Activated T-cell treated with anti-CD3 and anti-CD28 coated beads, Interleukin-2, amount 50 U/mL, for 4 hours (primary cell): ENCODE data around the gene FAM43A. TPM values are rescaled to one million over a fixed set of nuclear protein-coding genes. Genes with fewer than 3 reads are reported as not detected.
A peak's percentile ranks its signal among the peaks of the same experiment; 100 is the strongest.

Experiments used
- ATAC-seq, 2 donors: fragments of 200-7000 bp; cut with Tn5 transposase; one replicate each; pipeline ENCODE4 v1.10.0; 2021
- DNase-seq: peaks from one replicate; pipeline ENCODE4 v3.0.0-alpha.2; 2020
- H3K27me3 Mint-ChIP-seq: one replicate; pipeline ENCODE4 v1.8.0; 2021; ENCODE audit warnings: low read depth, mixed read lengths
- H3K36me3 Mint-ChIP-seq: one replicate; pipeline ENCODE4 v1.8.0; 2022; ENCODE audit warnings: mixed read lengths; ENCODE audit not compliant: insufficient read depth
- H3K4me1 Mint-ChIP-seq: one replicate; pipeline ENCODE4 v1.8.0; 2021; ENCODE audit warnings: low read depth, mixed read lengths
- H3K4me3 Mint-ChIP-seq: one replicate; pipeline ENCODE4 v1.8.0; 2021; ENCODE audit warnings: mild to moderate bottlenecking, moderate library complexity, mixed read lengths
- H3K9me3 Mint-ChIP-seq: one replicate; pipeline ENCODE4 v1.8.0; 2021; ENCODE audit warnings: mixed read lengths
- total RNA-seq, 3 donors: library from RNA; stranded (reverse); gene quantifications; one replicate each; pipeline ENCODE4 v1.2.1, GENCODE V29; 2021

FAM43A gene
- total RNA-seq, 3 donors from 2014 or later = 9.9 to 27.8 (median 19.8) TPM

GRCh38 chr3:194686414-194686815 lies 732 bp downstream of the FAM43A start:
- Mint-ChIP-seq H3K27me3 (peaks cover 20% of the 10 kb centered on the region), H3K4me3 (peak overlapping the region; percentile 95), H3K36me3 (peaks cover 5% of the 10 kb centered on the region), H3K4me1 (peaks cover 66% of the 10 kb centered on the region), H3K9me3 (no peaks in the 10 kb centered on the region)
- ATAC-seq (no peak), DNase-seq (no peak)

DNA sequence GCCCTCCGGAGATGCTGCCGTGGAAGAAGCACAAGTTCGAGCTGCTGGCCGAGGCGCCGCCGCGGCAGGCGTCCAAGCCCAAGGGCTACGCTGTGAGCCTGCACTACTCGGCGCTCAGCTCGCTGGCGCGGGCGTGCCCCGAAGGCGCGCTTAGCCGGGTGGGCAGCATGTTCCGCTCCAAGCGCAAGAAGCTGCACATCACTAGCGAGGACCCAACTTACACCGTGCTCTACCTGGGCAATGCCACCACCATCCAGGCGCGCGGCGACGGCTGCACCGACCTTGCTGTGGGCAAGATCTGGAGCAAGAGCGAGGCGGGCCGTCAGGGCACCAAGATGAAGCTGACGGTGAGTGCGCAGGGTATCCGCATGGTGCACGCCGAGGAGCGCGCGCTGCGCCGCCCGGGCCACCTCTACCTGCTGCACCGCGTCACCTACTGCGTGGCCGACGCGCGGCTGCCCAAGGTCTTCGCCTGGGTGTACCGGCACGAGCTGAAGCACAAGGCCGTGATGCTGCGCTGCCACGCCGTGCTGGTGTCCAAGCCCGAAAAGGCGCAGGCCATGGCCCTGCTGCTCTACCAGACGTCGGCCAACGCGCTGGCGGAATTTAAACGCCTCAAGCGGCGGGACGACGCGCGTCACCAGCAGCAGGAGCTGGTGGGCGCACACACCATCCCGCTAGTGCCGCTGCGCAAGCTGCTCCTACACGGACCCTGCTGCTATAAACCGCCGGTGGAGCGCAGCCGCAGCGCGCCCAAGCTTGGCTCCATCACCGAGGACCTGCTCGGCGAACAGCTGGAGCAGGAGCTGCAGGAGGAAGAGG lies 1.3 kb downstream of the FAM43A start:
- peaks cover 66% of the 10 kb centered on the region for H3K4me1 Mint-ChIP-seq
- H3K27me3 Mint-ChIP-seq = peaks cover 21% of the 10 kb centered on the region
- no peaks in the 10 kb centered on the region for H3K9me3 Mint-ChIP-seq
- DNase-seq (peak; percentile 20), ATAC-seq (peak; percentile 13 to 18)
- H3K36me3 Mint-ChIP-seq = peaks cover 5% of the 10 kb centered on the region
- peak overlapping the region; percentile 95 for H3K4me3 Mint-ChIP-seq

DNA sequence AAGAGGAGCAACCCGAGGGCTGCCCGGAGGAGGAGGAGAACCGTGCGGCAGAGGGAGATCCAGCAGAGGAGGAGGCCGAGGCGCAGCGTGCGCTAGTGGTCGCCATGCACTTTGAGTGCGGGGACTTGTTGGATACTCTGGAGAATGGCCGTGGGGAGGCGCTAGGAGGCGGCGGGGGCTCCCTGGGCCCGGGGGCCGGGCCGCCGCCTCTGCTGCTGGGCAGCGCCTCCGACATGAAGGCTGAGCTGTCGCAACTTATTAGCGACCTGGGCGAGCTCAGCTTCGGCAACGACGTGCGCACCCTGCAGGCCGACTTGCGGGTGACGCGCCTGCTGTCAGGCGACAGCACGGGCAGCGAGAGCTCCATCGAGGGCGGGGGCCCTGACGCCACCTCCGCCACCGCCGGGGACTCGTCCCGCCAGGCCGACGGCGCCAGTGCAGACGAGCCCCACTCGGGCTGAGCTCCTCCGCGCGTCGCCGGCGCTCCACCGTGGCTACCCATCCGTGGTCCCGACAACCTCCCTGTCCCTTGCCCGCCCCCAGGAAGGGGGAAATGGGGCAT lies 2.0 kb downstream of the FAM43A start:
- Mint-ChIP-seq H3K4me1 (peaks cover 59% of the 10 kb centered on the region), H3K27me3 (peaks cover 21% of the 10 kb centered on the region), H3K4me3 (peak overlapping the region; percentile 95), H3K9me3 (no peaks in the 10 kb centered on the region), H3K36me3 (peaks cover 5% of the 10 kb centered on the region)
- peak; percentile 72 for DNase-seq
- peak; percentile 67 to 74 for ATAC-seq

GRCh38 chr3:194688200-194688740 lies 2.6 kb downstream of the FAM43A start:
- Mint-ChIP-seq H3K4me1 (peaks cover 57% of the 10 kb centered on the region), H3K27me3 (peaks cover 21% of the 10 kb centered on the region), H3K9me3 (no peaks in the 10 kb centered on the region), H3K36me3 (peaks cover 5% of the 10 kb centered on the region), H3K4me3 (peak overlapping the region; percentile 95)
- DNase-seq = no peak
- ATAC-seq = peak in 1 of 2 donors; percentile 1

GRCh38 chr3:194688946-194689345 lies 3.3 kb downstream of the FAM43A start:
- Mint-ChIP-seq H3K27me3 (peaks cover 21% of the 10 kb centered on the region), H3K9me3 (no peaks in the 10 kb centered on the region), H3K4me3 (peak overlapping the region; percentile 95), H3K4me1 (peaks cover 54% of the 10 kb centered on the region), H3K36me3 (peaks cover 5% of the 10 kb centered on the region)
- ATAC-seq (no peak), DNase-seq (no peak)

- H3K4me3 Mint-ChIP-seq = peak overlapping the region; percentile 95
- H3K9me3 Mint-ChIP-seq = no peaks in the 10 kb centered on the region
- H3K36me3 Mint-ChIP-seq = peaks cover 5% of the 10 kb centered on the region
- peaks cover 49% of the 10 kb centered on the region for H3K4me1 Mint-ChIP-seq
- DNase-seq (no peak), ATAC-seq (no peak)
- peaks cover 19% of the 10 kb centered on the region for H3K27me3 Mint-ChIP-seq
These were observed 3.8 kb downstream of the FAM43A start for GRCh38 chr3:194689493-194689944.

- no peaks in the 10 kb centered on the region for H3K9me3 Mint-ChIP-seq
- peaks cover 37% of the 10 kb centered on the region for H3K4me1 Mint-ChIP-seq
- H3K27me3 Mint-ChIP-seq = peaks cover 18% of the 10 kb centered on the region
- no peak for ATAC-seq
- no peak overlapping the region for H3K4me3 Mint-ChIP-seq
- H3K36me3 Mint-ChIP-seq = peaks cover 5% of the 10 kb centered on the region
- no peak for DNase-seq
These were observed 5.1 kb downstream of the FAM43A start for GRCh38 chr3:194690501-194691372.

GRCh38 chr3:194691481-194692283 lies 6.0 kb downstream of the FAM43A start:
- Mint-ChIP-seq H3K4me3 (no peak overlapping the region), H3K27me3 (peaks cover 15% of the 10 kb centered on the region), H3K9me3 (no peaks in the 10 kb centered on the region), H3K4me1 (peaks cover 35% of the 10 kb centered on the region), H3K36me3 (peaks cover 5% of the 10 kb centered on the region)
- ATAC-seq (no peak), DNase-seq (no peak)

DNA sequence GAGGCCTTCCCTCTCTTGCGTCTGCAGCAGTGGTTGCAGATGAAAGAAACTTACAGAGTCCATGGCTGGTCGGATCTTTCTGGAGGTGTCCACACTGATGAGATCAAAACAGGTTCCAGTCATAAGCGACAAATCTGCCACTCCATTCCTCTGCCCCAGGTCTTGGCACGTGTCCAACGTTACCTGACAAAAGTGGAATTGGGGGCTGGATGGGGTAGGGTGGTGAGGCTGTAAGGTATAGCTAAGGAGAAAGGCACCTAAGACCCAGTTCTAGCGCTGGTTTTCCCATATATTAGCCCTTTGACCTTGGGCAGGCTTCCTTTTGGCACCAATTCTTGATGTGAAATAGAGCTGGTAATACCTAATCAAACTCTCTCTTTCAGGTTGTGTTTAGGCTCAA lies 11.0 kb downstream of the FAM43A start:
- ATAC-seq (no peak), DNase-seq (no peak)
- H3K27me3 Mint-ChIP-seq = peaks cover 2% of the 10 kb centered on the region
- H3K36me3 Mint-ChIP-seq = no peaks in the 10 kb centered on the region
- H3K4me1 Mint-ChIP-seq = peaks cover 5% of the 10 kb centered on the region
- peaks cover 10% of the 10 kb centered on the region for H3K9me3 Mint-ChIP-seq
- no peak overlapping the region for H3K4me3 Mint-ChIP-seq

DNA sequence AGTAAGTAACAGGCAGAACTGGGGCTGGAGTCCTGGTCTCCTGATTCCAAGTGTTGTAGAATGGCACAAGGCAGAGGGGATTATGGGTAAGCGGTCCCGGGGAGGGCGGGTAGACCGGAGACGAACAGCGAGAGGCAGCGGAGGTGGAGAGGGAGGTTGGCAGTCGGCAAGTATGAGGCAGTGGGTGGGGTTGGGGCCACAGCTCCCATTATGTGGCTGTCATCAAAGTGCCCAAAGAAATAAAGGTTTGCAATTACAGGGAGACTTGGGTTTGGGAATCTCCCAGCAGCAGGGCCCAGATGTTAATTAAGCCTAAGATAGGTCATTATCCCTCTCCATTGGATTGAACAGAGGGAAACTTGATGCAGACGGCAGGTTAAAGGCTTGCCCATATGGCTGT lies 16.9 kb downstream of the FAM43A start:
- ATAC-seq = no peak
- no peak for DNase-seq
- Mint-ChIP-seq H3K9me3 (peaks cover 10% of the 10 kb centered on the region), H3K4me1 (no peaks in the 10 kb centered on the region), H3K36me3 (no peaks in the 10 kb centered on the region), H3K27me3 (peaks cover 5% of the 10 kb centered on the region), H3K4me3 (no peak overlapping the region)

DNA sequence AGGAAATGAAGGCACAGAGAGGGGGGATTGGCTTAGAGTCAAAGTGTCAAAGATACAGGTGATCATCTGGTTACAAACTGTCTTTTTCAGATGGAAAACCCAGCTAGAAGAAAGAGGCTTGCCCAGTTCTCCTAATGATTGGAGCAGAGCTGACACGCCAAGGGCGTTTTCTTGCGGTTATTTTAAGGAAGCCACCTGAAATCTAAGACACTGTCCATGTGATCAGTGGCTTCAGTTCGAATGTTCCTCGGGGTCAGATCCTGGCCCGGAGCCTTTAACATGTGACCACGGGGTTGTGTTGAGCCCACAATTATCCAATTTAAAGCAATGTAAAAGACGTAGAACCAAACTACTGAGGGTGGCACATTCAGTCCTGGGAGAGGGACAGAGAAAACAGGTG lies 19.5 kb downstream of the FAM43A start:
- peaks cover 5% of the 10 kb centered on the region for H3K27me3 Mint-ChIP-seq

DNA sequence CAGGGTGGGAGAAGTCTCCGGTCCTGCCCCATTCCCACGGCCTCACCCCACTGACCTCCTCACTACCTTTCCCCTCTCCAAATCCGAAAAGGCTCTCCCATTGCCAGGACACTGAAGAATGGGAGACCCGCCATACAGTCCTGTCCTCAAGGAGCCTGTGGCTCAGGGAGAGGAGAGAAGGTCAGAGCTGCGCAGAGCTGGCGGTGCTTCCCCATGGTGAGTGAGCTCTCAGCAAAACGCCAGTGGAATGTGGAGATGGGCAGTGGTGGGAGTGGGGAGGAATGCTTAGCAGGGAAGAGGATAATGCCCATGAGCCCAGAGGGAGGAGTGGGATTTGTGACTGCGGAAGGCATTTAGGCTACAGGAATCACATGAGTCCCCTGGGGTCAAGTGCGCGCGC lies 20.1 kb downstream of the FAM43A start:
- Mint-ChIP-seq H3K27me3 (peaks cover 8% of the 10 kb centered on the region), H3K4me3 (no peak overlapping the region), H3K4me1 (no peaks in the 10 kb centered on the region), H3K9me3 (no peaks in the 10 kb centered on the region), H3K36me3 (no peaks in the 10 kb centered on the region)
- no peak for ATAC-seq
- DNase-seq = no peak

More for the DNA sequence above, 19.5 kb downstream of the FAM43A start:
- Mint-ChIP-seq H3K4me1 (no peaks in the 10 kb centered on the region), H3K9me3 (no peaks in the 10 kb centered on the region), H3K4me3 (no peak overlapping the region), H3K36me3 (no peaks in the 10 kb centered on the region)
- no peak for ATAC-seq
- no peak for DNase-seq

DNA sequence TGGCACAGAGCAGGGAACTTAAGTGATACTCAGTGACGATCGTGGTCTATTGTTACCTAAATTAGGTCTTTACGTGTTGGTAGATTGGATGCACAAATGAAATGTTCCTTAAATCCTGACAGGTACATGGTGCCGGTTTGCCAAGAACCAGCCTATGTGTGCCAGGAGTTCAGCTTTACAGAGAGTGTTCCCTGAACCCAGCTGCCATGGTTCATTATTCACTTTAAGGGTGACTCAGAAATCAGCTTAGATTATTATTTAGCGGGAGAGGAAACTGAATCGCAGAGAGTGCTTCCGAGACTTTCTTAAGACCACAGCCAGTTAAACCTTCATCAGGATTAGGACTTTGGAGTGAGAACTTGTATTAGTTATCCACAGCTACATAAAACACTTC lies 21.5 kb downstream of the FAM43A start:
- Mint-ChIP-seq H3K36me3 (no peaks in the 10 kb centered on the region), H3K4me1 (no peaks in the 10 kb centered on the region), H3K4me3 (no peak overlapping the region), H3K9me3 (no peaks in the 10 kb centered on the region), H3K27me3 (peaks cover 10% of the 10 kb centered on the region)
- DNase-seq = no peak
- ATAC-seq = no peak
